GM12875 (cell line): ENCODE data around the gene ASS1.

Experiments
- H3K4me3 ChIP-seq: one replicate; pipeline ENCODE4 v1.5.1; 2011; ENCODE audit warnings: low read depth, low read length, control low read depth
- CTCF ChIP-seq: IDR thresholded peaks from 2 replicates; pipeline ENCODE4 v1.5.1; 2011; ENCODE audit warnings: low read depth, mild to moderate bottlenecking, control low read depth, inconsistent platforms, low read length, moderate library complexity, borderline replicate concordance; ENCODE audit not compliant: insufficient read depth

ASS1 gene

DNA sequence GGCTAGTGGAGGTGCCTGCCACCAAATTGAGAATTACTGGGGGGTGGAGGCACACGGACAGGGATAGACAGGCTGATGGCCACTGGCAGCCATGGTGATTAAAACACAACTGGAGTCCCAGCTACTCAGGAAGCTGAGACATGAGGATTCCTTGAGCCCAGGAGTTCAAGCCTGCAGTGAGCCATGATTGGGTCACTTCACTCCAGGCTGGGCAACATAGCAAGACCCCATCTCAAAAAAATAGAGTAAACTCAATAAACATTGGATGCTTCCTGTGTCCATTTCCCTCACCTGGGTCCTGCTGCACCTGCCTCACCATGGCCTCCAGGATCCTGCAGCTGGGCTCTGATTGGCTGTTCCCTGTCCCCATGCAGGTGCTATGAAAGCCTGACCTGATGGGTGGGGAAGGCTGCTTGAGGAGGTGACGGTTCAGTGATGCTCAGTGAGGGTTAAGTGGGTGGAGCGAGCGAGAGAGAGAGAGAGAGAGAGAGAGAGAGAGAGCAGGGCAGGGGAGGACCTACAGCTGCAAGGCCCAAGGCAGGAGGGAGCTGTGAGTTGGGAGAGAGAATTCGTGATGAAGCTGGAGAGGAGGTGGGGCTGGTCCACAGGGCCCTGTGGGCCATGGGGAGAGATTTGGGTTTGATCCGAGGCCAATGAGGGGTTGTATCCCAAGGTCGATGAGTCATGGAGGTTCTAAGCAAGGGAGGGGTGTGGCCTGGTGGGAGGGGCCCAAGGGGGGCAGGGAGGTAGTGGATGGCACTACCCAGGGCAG lies 97.9 kb downstream of the ASS1 start:
- H3K4me3 ChIP-seq, result no peak overlapping the region
- no peak for TF ChIP-seq CTCF

DNA sequence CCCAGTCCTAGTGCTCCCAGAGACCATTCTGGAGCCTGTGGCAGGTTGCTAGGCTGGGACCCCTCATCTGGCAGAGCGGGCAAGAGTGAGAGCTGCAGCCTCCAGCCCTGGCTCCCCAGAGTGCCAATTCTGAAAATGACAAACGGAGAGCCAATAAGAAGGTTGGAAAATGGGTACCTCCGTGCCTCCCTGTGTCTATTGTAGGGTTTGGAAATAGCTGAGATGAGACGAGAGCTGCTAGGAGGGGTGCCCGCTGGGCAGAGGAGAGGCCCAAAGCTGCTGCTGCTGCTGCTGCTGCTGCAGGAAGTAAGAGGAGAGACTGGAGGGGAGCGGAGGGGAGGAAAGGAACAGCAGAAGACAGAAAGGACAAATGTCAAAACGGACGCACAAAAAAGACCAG lies 98.6 kb downstream of the ASS1 start:
- H3K4me3 ChIP-seq, result no peak overlapping the region
- no peak for TF ChIP-seq CTCF

- no peak for TF ChIP-seq CTCF
- no peak overlapping the region for H3K4me3 ChIP-seq
Observed at GRCh38 chr9:130543859-130544258, 99.1 kb downstream of the ASS1 start.

GRCh38 chr9:130544364-130544763 lies 99.6 kb downstream of the ASS1 start:
- no peak overlapping the region for H3K4me3 ChIP-seq
- no peak for TF ChIP-seq CTCF

DNA sequence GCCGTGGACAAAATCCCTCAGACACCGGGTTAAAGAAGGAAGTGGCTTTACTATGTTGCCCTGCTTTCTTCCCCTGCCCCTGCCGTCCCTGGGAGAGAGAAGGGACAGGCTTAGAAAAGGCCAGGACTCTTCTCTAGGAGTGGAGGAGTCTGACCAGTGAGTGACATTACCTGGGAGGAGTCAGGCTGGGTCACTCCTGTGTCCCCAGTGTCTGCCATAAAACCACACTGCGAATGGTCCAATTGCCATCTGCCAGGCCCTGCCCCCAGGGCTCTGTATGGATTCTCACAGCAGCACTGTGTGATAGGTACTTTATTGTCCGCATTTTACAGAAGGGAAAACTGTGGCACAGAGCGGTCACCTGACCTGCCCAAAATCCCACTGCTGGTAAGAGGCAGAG lies 103.3 kb downstream of the ASS1 start:
- no peak overlapping the region for H3K4me3 ChIP-seq
- TF ChIP-seq CTCF, result no peak

DNA sequence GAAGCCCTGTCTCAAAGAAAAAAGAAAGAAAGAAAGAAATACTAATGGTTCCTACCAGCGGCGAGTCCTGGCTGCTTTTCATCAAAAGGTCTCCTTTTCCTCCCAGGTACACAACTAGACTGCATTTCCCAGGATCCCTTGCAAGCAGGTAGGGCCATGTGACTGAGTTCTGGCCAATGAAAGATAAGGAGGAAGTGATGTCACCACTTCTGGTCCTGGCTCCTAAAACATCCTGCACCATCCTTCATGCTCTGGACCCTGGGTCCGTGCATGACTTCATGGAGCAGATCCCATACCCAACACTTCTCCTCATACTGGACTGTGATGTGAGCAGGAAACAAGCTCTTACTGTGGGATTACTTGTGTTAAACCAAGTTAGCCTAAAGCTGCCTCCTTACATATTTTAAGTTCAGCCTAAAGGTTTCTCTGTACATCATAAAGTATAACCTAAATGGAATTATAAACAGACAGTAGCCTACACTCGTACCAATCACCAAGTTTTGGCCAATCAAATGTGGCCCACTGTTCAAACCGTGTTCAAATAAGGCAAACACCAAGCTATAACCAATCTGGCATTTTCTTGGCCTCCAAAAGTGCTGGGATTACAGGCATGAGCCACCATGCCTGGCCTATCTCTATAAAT lies 104.5 kb downstream of the ASS1 start:
- no peak for TF ChIP-seq CTCF
- H3K4me3 ChIP-seq, result no peak overlapping the region
